ENCODE data around the gene FUOM. TPM values are rescaled to one million over a fixed set of nuclear protein-coding genes. Genes with fewer than 3 reads are reported as not detected.

Gene FUOM
- total and polyA plus RNA-seq, 9 of the 15 experiments (the other 6 are each of a cell fraction or from before 2014, with no cell fraction given) = 1.8 to 96.1 (median 27.0) TPM

- peak; percentile 90 for TF ChIP-seq ZNF511 (CRISPR knock-in tag; IDR thresholded peaks at IDR 0.05)
- TF ChIP-seq NFIC (IDR thresholded peaks at IDR 0.05) = peak; percentile 8; the same call in 1 of the 2 replicates
- peak; percentile 87 for TF ChIP-seq ETV5 (CRISPR knock-in tag; IDR thresholded peaks at IDR 0.05; ENCODE audit: low read depth)
- TF ChIP-seq ZNF23 (CRISPR knock-in tag; IDR thresholded peaks at IDR 0.05) = no peak
- TF ChIP-seq ZBTB17 (CRISPR knock-in tag; IDR thresholded peaks at IDR 0.05) = no peak
- no peak for TF ChIP-seq SMARCB1 (IDR thresholded peaks at IDR 0.05; ENCODE audit: insufficient read length, low read depth)
- peak; percentile 75; the same call in 1 of the 2 replicates for TF ChIP-seq SIN3B (IDR thresholded peaks at IDR 0.05; ENCODE audit: low read depth)
- no peak for TF ChIP-seq ZNF253 (CRISPR knock-in tag; conservative IDR thresholded peaks at IDR 0.05)
- peak; percentile 94 for TF ChIP-seq POLR2G (IDR thresholded peaks at IDR 0.05; ENCODE audit: low read depth, low read length)
- TF ChIP-seq SETDB1 (IDR thresholded peaks at IDR 0.05; ENCODE audit: low read length) = no peak
- no peak for TF ChIP-seq FOXK1 (CRISPR knock-in tag; IDR thresholded peaks at IDR 0.05; ENCODE audit: borderline replicate concordance)
- TF ChIP-seq CTBP1 (IDR thresholded peaks at IDR 0.05; ENCODE audit: borderline replicate concordance) = peak; percentile 96
- no peak for TF ChIP-seq DNMT1 (IDR thresholded peaks at IDR 0.05)
- TF ChIP-seq PHB2 (IDR thresholded peaks at IDR 0.05; ENCODE audit: low read depth) = no peak
- TF ChIP-seq SRF (CRISPR knock-in tag; IDR thresholded peaks at IDR 0.05) = 0 out of 4 replicates have a peak, but pooled peaks of 1 of the 2 experiments have one; percentile 3
- TF ChIP-seq TCF7 (IDR thresholded peaks at IDR 0.05; ENCODE audit: borderline replicate concordance) = no peak
- no peak for TF ChIP-seq ZNF75A (CRISPR knock-in tag; IDR thresholded peaks at IDR 0.05)
- no peak for TF ChIP-seq FOXP4 (CRISPR knock-in tag; IDR thresholded peaks at IDR 0.05; ENCODE audit: borderline replicate concordance)
Observed at GRCh38 chr10:133394064-133394663, 36.3 kb upstream of the FUOM start, which contains the start of gene MTG1 (continued).

Data from K562 (cell line).